HEK293T (cell line): ENCODE measurements around the gene ROR1.

Source experiments
- CTCF ChIA-PET: fragments of 350-600 bp; formaldehyde crosslinking; extraction: SDS; loops from one replicate; lab custom pipeline; 2021; ENCODE audit warnings: antibody characterized with exemption, inconsistent platforms; lab: Yijun Ruan, JAX
- POLR2A ChIA-PET: fragments of 350-600 bp; formaldehyde crosslinking; extraction: SDS; loops from one replicate; lab custom pipeline; 2020; ENCODE audit warnings: antibody characterized with exemption, inconsistent platforms; lab: Yijun Ruan, JAX
- DNase-seq: peaks from one replicate; pipeline ENCODE4 v3.0.0; 2012; ENCODE audit warnings: mixed read lengths; ENCODE audit errors: extremely low spot score
- ARNT ChIP-seq: fragments of 450-650 bp; IDR thresholded peaks from 2 replicates; pipeline ENCODE4 v1.6.1; 2017; ENCODE audit warnings: mild to moderate bottlenecking
- BHLHE40 ChIP-seq: fragments of 450-650 bp; IDR thresholded peaks from 2 replicates; pipeline ENCODE4 v1.6.1; 2016; ENCODE audit warnings: mild to moderate bottlenecking, moderate library complexity, borderline replicate concordance
- CTBP1 ChIP-seq: fragments of 450-650 bp; IDR thresholded peaks from 2 replicates; pipeline ENCODE4 v1.6.1; 2016; ENCODE audit warnings: borderline replicate concordance
- ELF4 ChIP-seq: fragments of 450-650 bp; IDR thresholded peaks from 2 replicates; pipeline ENCODE4 v1.6.1; 2017; ENCODE audit warnings: antibody characterized with exemption
- FOXA1 ChIP-seq: fragments of 450-650 bp; IDR thresholded peaks from 2 replicates; pipeline ENCODE4 v1.6.1; 2016; ENCODE audit warnings: mild to moderate bottlenecking
- FOXK2 ChIP-seq: fragments of 450-650 bp; IDR thresholded peaks from 2 replicates; pipeline ENCODE4 v1.6.1; 2016; ENCODE audit warnings: mild to moderate bottlenecking
- FOXM1 ChIP-seq: fragments of 450-650 bp; IDR thresholded peaks from 2 replicates; pipeline ENCODE4 v1.6.1; 2017; ENCODE audit warnings: mild to moderate bottlenecking, borderline replicate concordance
- HDGF ChIP-seq: fragments of 450-650 bp; IDR thresholded peaks from 2 replicates; pipeline ENCODE4 v1.6.1; 2017; ENCODE audit warnings: antibody characterized with exemption, borderline replicate concordance
- L3MBTL2 ChIP-seq: fragments of 450-650 bp; conservative IDR thresholded peaks from 2 replicates; pipeline ENCODE4 v1.6.1; 2016; ENCODE audit warnings: mild to moderate bottlenecking
- LEF1 ChIP-seq: fragments of 450-650 bp; IDR thresholded peaks from 2 replicates; pipeline ENCODE4 v1.6.1; 2017; ENCODE audit warnings: mild to moderate bottlenecking, borderline replicate concordance
- NFRKB ChIP-seq: fragments of 450-650 bp; IDR thresholded peaks from 2 replicates; pipeline ENCODE4 v1.6.1; 2016; ENCODE audit warnings: mild to moderate bottlenecking, moderate library complexity
- SP1 ChIP-seq: fragments of 450-650 bp; IDR thresholded peaks from 2 replicates; pipeline ENCODE4 v1.6.1; 2017
- SUZ12 ChIP-seq: fragments of 450-650 bp; IDR thresholded peaks from 2 replicates; pipeline ENCODE4 v1.6.1; 2016; ENCODE audit warnings: mild to moderate bottlenecking
- TARDBP ChIP-seq: fragments of 450-650 bp; IDR thresholded peaks from 2 replicates; pipeline ENCODE4 v1.6.1; 2016
- ZNF384 ChIP-seq: fragments of 450-650 bp; IDR thresholded peaks from 2 replicates; pipeline ENCODE4 v1.6.1; 2016
- TF ChIP-seq, protein P1 (sequence below): fragments of 450-650 bp; IDR thresholded peaks from 2 replicates; pipeline ENCODE4 v1.6.1; 2016

The ROR1 gene

DNA sequence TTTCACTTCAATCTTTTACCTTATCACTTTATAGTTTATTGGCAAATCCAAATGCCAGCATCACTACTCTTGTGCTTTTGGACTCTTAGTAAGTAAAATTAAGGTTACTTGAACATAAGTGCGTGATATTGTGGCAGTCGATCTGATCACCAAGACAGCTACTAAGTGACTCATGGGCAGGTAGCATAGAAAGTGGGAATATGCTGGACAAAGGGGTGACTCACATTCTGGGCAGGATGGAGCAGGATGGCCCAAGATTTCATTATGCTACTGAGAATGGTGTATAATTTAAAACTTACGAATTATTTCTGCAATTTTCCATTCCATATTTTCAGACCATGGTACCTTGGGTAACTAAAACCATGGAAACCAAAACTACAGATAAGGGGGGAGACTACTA, 120.2 kb downstream of the ROR1 start:
- POLR2A ChIA-PET = no interaction called here

DNA sequence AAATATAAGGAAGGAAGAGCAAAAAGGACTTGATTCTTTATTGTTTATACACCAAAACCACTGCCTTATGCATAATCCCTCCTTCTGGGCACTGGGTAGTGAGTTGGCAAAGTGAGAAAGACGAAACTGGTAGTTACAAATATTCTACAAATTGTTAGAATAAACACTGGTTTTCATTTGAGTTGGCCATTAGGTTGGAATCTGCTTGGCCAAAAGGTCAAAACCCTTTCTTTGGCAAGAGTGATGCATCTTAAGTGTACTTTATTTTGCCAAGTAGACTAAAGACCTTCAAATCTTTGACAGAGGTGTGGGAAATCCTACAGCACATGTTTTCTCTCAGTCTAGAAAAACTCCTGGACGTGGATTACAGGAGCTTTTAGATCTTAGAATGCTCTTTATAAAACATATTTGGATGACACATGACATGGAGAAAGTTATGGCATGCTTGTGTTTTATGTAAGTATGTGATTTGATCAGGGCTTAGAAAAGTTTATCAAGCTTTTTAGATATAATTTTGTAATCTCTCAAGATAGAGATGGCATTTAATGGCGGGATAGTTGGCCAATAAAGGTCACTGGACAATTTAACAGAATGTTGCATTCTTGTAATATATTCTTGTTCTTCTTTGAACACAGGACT, 120.9 kb downstream of the ROR1 start:
- no peak for DNase-seq
- no peak for TF ChIP-seq FOXK2
- POLR2A ChIA-PET = no interaction called here
- CTCF ChIA-PET = no interaction called here

More for the DNA sequence above, 120.2 kb downstream of the ROR1 start:
- no peak for TF ChIP-seq ZNF384
- no peak for TF ChIP-seq FOXM1
- TF ChIP-seq SUZ12 = no peak
- no peak for TF ChIP-seq FOXK2
- TF ChIP-seq ARNT = no peak
- TF ChIP-seq TARDBP = no peak
- DNase-seq = no peak
- CTCF ChIA-PET = no interaction called here

DNA sequence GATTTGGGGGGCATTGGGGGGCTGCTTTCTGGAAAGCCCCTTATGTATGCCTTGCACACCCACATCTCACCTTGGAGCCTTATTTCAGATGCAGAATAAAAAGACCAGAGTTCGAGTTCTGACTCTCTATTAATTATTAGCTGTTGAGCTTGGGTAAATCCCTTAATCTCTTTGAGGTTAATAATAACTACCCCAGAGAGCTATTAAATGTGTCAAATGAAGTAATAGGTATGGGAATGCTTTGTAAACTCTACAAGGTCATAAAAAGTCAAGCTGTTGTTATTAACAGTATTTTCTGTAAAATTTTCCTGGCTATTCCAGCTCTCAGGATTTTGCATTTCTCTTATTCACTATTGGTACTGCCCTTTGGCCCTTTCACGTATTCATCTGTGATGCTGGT, 122.9 kb downstream of the ROR1 start:
- POLR2A ChIA-PET = no interaction called here
- CTCF ChIA-PET = no interaction called here
- TF ChIP-seq LEF1 = no peak
- no peak for TF ChIP-seq SUZ12
- no peak for TF ChIP-seq NFRKB
- TF ChIP-seq ELF4 = no peak
- TF ChIP-seq CTBP1 = no peak
- TF ChIP-seq FOXK2 = no peak
- TF ChIP-seq BHLHE40 = no peak
- TF ChIP-seq TARDBP = no peak
- no peak for TF ChIP-seq FOXA1
- no peak for TF ChIP-seq ZNF384
- no peak for TF ChIP-seq L3MBTL2
- TF ChIP-seq SP1 = no peak
- no peak for TF ChIP-seq FOXM1
- TF ChIP-seq, protein P1, sequence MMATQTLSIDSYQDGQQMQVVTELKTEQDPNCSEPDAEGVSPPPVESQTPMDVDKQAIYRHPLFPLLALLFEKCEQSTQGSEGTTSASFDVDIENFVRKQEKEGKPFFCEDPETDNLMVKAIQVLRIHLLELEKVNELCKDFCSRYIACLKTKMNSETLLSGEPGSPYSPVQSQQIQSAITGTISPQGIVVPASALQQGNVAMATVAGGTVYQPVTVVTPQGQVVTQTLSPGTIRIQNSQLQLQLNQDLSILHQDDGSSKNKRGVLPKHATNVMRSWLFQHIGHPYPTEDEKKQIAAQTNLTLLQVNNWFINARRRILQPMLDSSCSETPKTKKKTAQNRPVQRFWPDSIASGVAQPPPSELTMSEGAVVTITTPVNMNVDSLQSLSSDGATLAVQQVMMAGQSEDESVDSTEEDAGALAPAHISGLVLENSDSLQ = no peak
- no peak for TF ChIP-seq HDGF
- no peak for DNase-seq

GRCh38 chr1:63898428-63899196, 124.8 kb downstream of the ROR1 start:
- DNase-seq = no peak
- TF ChIP-seq TARDBP = no peak
- CTCF ChIA-PET = no interaction called here

GRCh38 chr1:63901094-63901493, 127.3 kb downstream of the ROR1 start:
- no peak for TF ChIP-seq CTBP1
- POLR2A ChIA-PET = no interaction called here
- DNase-seq = no peak
- CTCF ChIA-PET = interaction anchor here (0.8 to 1.7 kb wide), 4 partner anchors 34 to 227 kb away, joined by 3 to 4 read pairs (median 4); no protein-coding TSS in a partner anchor

More at GRCh38 chr1:63898428-63899196, 124.8 kb downstream of the ROR1 start:
- POLR2A ChIA-PET = no interaction called here

- no peak for DNase-seq
Measured at GRCh38 chr1:63902844-63903589, 129.2 kb downstream of the ROR1 start.

DNA sequence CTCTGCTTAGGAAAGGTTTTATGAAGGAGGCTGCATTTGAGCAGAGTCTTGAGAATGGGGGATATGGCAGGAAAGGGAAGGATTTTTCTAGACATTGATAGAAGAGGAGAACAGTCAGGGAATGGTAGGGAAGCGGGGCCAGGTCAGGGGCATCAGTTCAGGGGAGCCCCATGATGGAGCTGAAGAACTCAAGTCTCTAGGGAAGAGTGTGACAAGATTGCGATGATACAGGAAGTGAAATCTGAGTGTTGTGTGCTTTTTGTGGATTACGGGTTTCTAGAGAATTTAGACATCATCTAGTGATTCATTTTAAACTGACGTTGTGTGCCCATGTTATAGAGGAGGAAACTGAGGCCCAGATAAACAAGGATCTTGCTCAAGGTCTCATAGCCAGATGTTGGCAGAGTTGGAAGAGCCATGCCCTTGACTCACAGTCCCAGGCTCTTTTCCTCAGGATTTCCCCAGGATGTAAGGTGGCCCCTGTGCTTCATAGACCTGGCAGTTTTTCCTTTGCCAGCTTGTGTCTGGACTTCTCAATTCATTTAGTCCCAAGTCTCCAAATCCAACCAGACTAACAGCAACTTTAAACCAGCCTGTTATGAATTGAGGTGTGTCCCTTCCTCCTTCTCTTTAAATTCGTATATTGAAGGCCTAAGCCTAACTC, 130.3 kb downstream of the ROR1 start:
- ChIA-PET CTCF (interaction anchor here (0.6 kb wide), 1 partner anchor 38 kb away, joined by 3 read pairs; no protein-coding TSS in a partner anchor), POLR2A (no interaction called here)
- no peak for DNase-seq
- TF ChIP-seq CTBP1 = no peak
- no peak for TF ChIP-seq SP1
- TF ChIP-seq HDGF = no peak
- TF ChIP-seq, protein P1 = no peak
- TF ChIP-seq ZNF384 = no peak
- no peak for TF ChIP-seq ELF4
- no peak for TF ChIP-seq FOXM1

More at GRCh38 chr1:63902844-63903589, 129.2 kb downstream of the ROR1 start:
- TF ChIP-seq LEF1 (no peak), NFRKB (no peak), BHLHE40 (no peak), TARDBP (no peak), FOXM1 (no peak), FOXK2 (no peak), L3MBTL2 (no peak), FOXA1 (no peak)
- TF ChIP-seq, protein P1 = no peak
- ChIA-PET CTCF (no interaction called here), POLR2A (no interaction called here)
